C1 segment of cervical spinal cord (tissue), 14 donors: ENCODE results near the gene DLX1.
"Not testable (repeated sequence)": the region's sequence is repeated elsewhere in the genome, so short reads cannot be mapped to it uniquely, and the experiment has no call there.

Experiments
- DNase-seq, 14 donors: peaks; one replicate each; lab custom pipeline; 2025; lab: John Stamatoyannopoulos, UW

Gene DLX1

GRCh38 chr2:172085460-172086159, at the start of gene DLX1:
DLX1 (plus strand) TSS chr2:172085507; CDS start chr2:172085678, 171 bp downstream.
- no peak for DNase-seq

- DNase-seq: no peak
These were observed 47.2 kb upstream of the DLX1 start for GRCh38 chr2:172038121-172038520.

GRCh38 chr2:172038604-172039003, 46.7 kb upstream of the DLX1 start:
- no peak for DNase-seq

GRCh38 chr2:172039011-172039704, 46.1 kb upstream of the DLX1 start:
- DNase-seq: no peak

GRCh38 chr2:172040311-172040710, 45.0 kb upstream of the DLX1 start:
- no peak for DNase-seq

GRCh38 chr2:172046080-172046678, 39.1 kb upstream of the DLX1 start:
- DNase-seq: no peak

GRCh38 chr2:172046866-172047565, 38.3 kb upstream of the DLX1 start:
- no peak for DNase-seq

- no peak for DNase-seq
These were observed 37.5 kb upstream of the DLX1 start for GRCh38 chr2:172047566-172048507.

- DNase-seq: no peak
These were observed 36.5 kb upstream of the DLX1 start for GRCh38 chr2:172048508-172049503.

GRCh38 chr2:172049567-172050120, 35.7 kb upstream of the DLX1 start:
- DNase-seq: no peak

- no peak for DNase-seq
These were observed 34.7 kb upstream of the DLX1 start for GRCh38 chr2:172050479-172051125.

- DNase-seq: no peak
These were observed 33.0 kb upstream of the DLX1 start for GRCh38 chr2:172052000-172052983.

- DNase-seq: no peak
These were observed 31.8 kb upstream of the DLX1 start for GRCh38 chr2:172053486-172053885.

- DNase-seq: no peak
These were observed 29.0 kb upstream of the DLX1 start for GRCh38 chr2:172056293-172056692.

GRCh38 chr2:172058660-172059059, 26.6 kb upstream of the DLX1 start:
- no peak for DNase-seq

GRCh38 chr2:172060118-172060517, 25.2 kb upstream of the DLX1 start:
- DNase-seq: not testable (repeated sequence)

- no peak for DNase-seq
These were observed 22.8 kb upstream of the DLX1 start for GRCh38 chr2:172062402-172063004.
